DOHH2 (cell line): ENCODE results near the gene DOK3.

ENCODE experiments used
- CTCF ChIP-seq: fragments of 200-600 bp; sonication (generic); IDR thresholded peaks from one replicate; pipeline ENCODE4 v1.5.1; 2014; ENCODE audit warnings: antibody characterized with exemption, mild to moderate bottlenecking, low read depth, low read length; ENCODE audit not compliant: poor library complexity, severe bottlenecking
- EZH2phosphoT487 ChIP-seq: fragments of 200-600 bp; sonication (generic); IDR thresholded peaks from 2 replicates; pipeline ENCODE4 v1.6.1; 2017; ENCODE audit warnings: borderline replicate concordance, mild to moderate bottlenecking, antibody characterized with exemption, low read length, moderate library complexity, mixed read lengths

- TF ChIP-seq CTCF: no peak
- TF ChIP-seq EZH2phosphoT487: no peak
Measured at GRCh38 chr5:177555228-177555627, 45.6 kb upstream of the DOK3 start.
